H1 (cell line): Measurements from ENCODE around the gene ARHGEF11. TPM values are rescaled to one million over a fixed set of nuclear protein-coding genes. Genes with fewer than 3 reads are reported as not detected.

Experiments used
- GABPA ChIP-seq: IDR thresholded peaks from 2 replicates; pipeline ENCODE4 v1.6.1; 2011; ENCODE audit warnings: mild to moderate bottlenecking, low read length, moderate library complexity, borderline replicate concordance; ENCODE audit not compliant: insufficient read depth
- MAX ChIP-seq: IDR thresholded peaks from 2 replicates; pipeline ENCODE4 v1.6.1; 2012; ENCODE audit warnings: inconsistent platforms
- TBP ChIP-seq: IDR thresholded peaks from 2 replicates; pipeline ENCODE4 v1.6.1; 2011; ENCODE audit warnings: low read depth, low read length, improper control_type of control experiment
- polyA plus RNA-seq, 7 experiments: library from polyadenylated mRNA; depleted of rRNA in 3 of 7; stranded (reverse) in 5 of 7; unstranded in 2 of 7; fragments of >200 nt in 5 of 7; fragments of 200-250 nt in 2 of 7; gene quantifications; 1 replicate in 5 of 7; 2 replicates in 1 of 7; 4 replicates in 1 of 7; pipeline versions ENCODE4 v1.2.1 to v1.2.3, GENCODE V29; 2011 to 2013; ENCODE audit warnings: missing spikeins in 2 of 7, mixed read lengths in 2 of 7
- total RNA-seq: library from RNA; stranded (reverse); fragmentation: NEBNext Ultra II Directional; extraction: Animal tissue kit (Norgen Biotek cat#: 25700); gene quantifications from 2 replicates; pipeline ENCODE4 v1.2.1, GENCODE V29; 2021

The ARHGEF11 gene
- total and polyA plus RNA-seq, 2 of the 8 experiments (the other 6 are each of a cell fraction or from before 2014, with no cell fraction given): 19.9 to 33.1 TPM

- TF ChIP-seq GABPA: no peak
- no peak for TF ChIP-seq TBP
- TF ChIP-seq MAX: no peak
- TF ChIP-seq, all 59 proteins: peak for 0
Measured at GRCh38 chr1:157044326-157044725, 1.2 kb downstream of the ARHGEF11 start (continued).
